Calu3 (cell line): Measurements from ENCODE around the gene MMP20. TPM values are rescaled to one million over a fixed set of nuclear protein-coding genes. Genes with fewer than 3 reads are reported as not detected.

ENCODE experiments used
- BruUV-seq: library from RNA; stranded (reverse); fragments of 400-500 nt; replicated peaks from 2 replicates; lab custom pipeline; 2021; lab: Mats Ljungman, UMichigan
- CTCF ChIA-PET: fragments of 300-600 bp; sonication (Branson Sonifier 250); formaldehyde crosslinking; loops from one replicate; lab custom pipeline; 2022; ENCODE audit warnings: antibody characterized with exemption; lab: Charles Lee
- DNase-seq: peaks from one replicate; pipeline ENCODE4 v3.0.0; 2022
- H3K27ac Mint-ChIP-seq: one replicate; pipeline ENCODE4 v1.8.0; 2022; ENCODE audit warnings: mixed read lengths; ENCODE audit not compliant: unreplicated experiment
- H3K27me3 Mint-ChIP-seq: one replicate; pipeline ENCODE4 v1.8.0; 2022; ENCODE audit warnings: mixed read lengths; ENCODE audit not compliant: unreplicated experiment
- H3K36me3 Mint-ChIP-seq: one replicate; pipeline ENCODE4 v1.8.0; 2022; ENCODE audit warnings: mild to moderate bottlenecking, moderate library complexity, mixed read lengths; ENCODE audit not compliant: insufficient read depth, unreplicated experiment
- H3K4me1 Mint-ChIP-seq: one replicate; pipeline ENCODE4 v1.8.0; 2022; ENCODE audit warnings: mild to moderate bottlenecking, low read depth, mixed read lengths; ENCODE audit not compliant: unreplicated experiment
- H3K4me3 Mint-ChIP-seq: one replicate; pipeline ENCODE4 v1.8.0; 2022; ENCODE audit warnings: mild to moderate bottlenecking, low read depth, moderate library complexity, mixed read lengths; ENCODE audit not compliant: unreplicated experiment
- H3K9me3 Mint-ChIP-seq: one replicate; pipeline ENCODE4 v1.8.0; 2022; ENCODE audit warnings: low read depth, mixed read lengths; ENCODE audit not compliant: unreplicated experiment
- intact Hi-C: fragments of 100-400 bp; cut with micrococcal nuclease; formaldehyde crosslinking; loops from one replicate; pipeline ENCODE4 v1.10.0; 2022; ENCODE audit not compliant: unreplicated experiment
- total RNA-seq: library from RNA; stranded (reverse); gene quantifications from 2 replicates; pipeline ENCODE4 v1.2.3, GENCODE V29; 2022
- TF ChIP-seq, protein P1 (sequence below): fragments of 200-600 bp; IDR thresholded peaks from one replicate; pipeline ENCODE4 v1.8.0; 2022; ENCODE audit warnings: antibody characterized with exemption; ENCODE audit not compliant: unreplicated experiment

The MMP20 gene
- total RNA-seq, 1 experiment from 2014 or later, result not detected

DNA sequence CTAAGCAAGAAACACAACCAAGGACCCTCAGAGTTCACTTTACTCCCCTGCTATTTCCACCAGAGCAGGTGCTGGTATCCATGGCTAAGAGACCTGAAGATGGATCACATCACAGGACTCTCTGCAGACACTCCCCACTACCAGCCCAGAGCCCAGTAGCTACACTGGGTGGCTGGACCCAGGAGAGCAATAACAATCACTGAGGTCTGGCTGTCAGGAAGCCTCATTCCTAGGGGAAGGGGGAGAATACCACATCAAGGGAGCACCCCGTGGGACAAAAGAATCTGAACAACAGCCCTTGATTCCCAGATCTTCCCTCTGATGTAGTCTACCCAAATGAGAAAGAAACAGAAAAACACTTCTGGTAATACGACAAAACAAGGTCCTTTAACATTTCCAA is 85.6 kb downstream of the MMP20 start:
- intact Hi-C loops, result no loop called here
- CTCF ChIA-PET, result interaction anchor here (0.7 kb wide), 1 partner anchor 34 kb away, joined by 3 read pairs; no protein-coding TSS in a partner anchor
- TF ChIP-seq, protein P1, sequence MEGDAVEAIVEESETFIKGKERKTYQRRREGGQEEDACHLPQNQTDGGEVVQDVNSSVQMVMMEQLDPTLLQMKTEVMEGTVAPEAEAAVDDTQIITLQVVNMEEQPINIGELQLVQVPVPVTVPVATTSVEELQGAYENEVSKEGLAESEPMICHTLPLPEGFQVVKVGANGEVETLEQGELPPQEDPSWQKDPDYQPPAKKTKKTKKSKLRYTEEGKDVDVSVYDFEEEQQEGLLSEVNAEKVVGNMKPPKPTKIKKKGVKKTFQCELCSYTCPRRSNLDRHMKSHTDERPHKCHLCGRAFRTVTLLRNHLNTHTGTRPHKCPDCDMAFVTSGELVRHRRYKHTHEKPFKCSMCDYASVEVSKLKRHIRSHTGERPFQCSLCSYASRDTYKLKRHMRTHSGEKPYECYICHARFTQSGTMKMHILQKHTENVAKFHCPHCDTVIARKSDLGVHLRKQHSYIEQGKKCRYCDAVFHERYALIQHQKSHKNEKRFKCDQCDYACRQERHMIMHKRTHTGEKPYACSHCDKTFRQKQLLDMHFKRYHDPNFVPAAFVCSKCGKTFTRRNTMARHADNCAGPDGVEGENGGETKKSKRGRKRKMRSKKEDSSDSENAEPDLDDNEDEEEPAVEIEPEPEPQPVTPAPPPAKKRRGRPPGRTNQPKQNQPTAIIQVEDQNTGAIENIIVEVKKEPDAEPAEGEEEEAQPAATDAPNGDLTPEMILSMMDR, result no peak
- no peak for DNase-seq
- H3K4me3 Mint-ChIP-seq, result no peak overlapping the region
- H3K36me3 Mint-ChIP-seq, result no peaks in the 10 kb centered on the region
- H3K4me1 Mint-ChIP-seq, result peaks cover 4% of the 10 kb centered on the region
- H3K27me3 Mint-ChIP-seq, result no peaks in the 10 kb centered on the region
- H3K9me3 Mint-ChIP-seq, result peaks cover 1% of the 10 kb centered on the region
- no peak overlapping the region for H3K27ac Mint-ChIP-seq
- BruUV-seq, result no TSS peak

DNA sequence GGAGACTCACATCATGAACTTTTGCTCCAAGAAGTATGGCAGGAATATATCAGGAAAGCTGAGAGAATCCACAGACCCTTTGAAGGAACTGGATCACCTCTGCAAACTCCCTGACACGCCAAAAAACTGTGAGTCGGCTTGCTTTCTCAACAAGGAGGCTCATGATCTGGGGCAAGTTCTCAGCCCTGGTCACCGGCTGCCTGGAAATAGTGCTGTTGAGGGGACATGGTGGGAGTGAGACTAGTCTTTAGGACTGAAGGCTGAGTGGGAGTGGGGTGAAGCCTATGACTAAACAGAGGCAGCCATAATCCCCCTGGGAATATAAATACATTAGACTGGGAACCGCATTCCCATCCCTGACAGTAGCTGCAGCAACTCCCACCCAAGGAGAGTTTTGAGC is 86.2 kb downstream of the MMP20 start:
- Mint-ChIP-seq H3K36me3 (no peaks in the 10 kb centered on the region), H3K27ac (no peak overlapping the region), H3K9me3 (no peaks in the 10 kb centered on the region), H3K4me3 (no peak overlapping the region), H3K27me3 (no peaks in the 10 kb centered on the region), H3K4me1 (peaks cover 7% of the 10 kb centered on the region)
- BruUV-seq, result no TSS peak
- CTCF ChIA-PET, result no interaction called here
- intact Hi-C loops, result no loop called here
- TF ChIP-seq, protein P1, result no peak
- DNase-seq, result no peak

DNA sequence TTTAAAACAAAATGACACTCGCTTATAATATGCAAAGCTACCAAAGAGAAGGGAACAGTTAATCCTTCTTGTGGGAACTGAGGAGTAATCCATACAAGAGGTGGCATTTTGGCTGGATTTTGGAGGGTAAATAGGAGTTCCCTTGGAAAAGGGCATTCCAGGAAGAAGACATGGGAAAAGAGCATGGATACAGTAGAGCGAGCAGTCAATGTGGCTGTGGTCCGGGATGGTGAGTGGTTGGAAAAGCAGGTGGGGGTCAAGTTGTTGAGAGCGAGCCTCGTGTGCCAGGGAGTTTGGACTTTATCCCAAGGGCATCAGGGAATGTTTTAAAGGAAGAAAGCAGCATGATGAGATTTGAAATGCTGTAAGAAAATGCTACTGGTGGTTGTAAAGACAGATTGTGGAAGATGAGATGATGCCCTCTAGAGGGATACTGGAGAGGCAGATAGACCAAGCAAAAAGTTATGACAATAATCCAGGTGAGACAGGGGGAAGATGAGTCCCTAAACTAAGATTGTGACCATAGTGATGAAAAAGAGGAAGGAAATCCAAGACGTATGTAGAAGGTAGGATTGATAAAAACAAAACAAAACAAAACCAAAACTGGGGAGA is 90.8 kb downstream of the MMP20 start:
- no peak for DNase-seq
- Mint-ChIP-seq H3K36me3 (no peaks in the 10 kb centered on the region), H3K4me3 (no peak overlapping the region), H3K27ac (no peak overlapping the region), H3K9me3 (no peaks in the 10 kb centered on the region), H3K27me3 (no peaks in the 10 kb centered on the region), H3K4me1 (peaks cover 17% of the 10 kb centered on the region)
- TF ChIP-seq, protein P1, result no peak
- BruUV-seq, result no TSS peak
- CTCF ChIA-PET, result no interaction called here
- intact Hi-C loops, result no loop called here

DNA sequence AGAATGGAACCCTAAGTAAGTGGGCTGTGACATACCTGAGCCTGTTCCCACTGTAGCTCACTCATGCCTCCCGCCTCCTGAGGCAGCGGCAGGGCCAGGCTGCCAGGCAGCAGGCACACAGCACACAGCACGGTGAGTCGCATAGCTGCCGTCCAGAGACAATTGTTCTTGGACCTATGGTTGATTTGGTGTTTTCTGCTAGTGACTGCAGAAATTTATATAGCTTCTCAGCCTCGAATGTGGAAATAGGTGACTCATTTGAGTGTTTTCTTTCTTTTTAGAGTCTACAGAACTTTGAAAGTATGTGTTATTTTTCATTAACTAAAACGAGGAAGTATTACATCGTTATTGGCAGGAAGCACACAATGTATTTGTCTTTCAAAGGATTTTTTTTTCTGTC is 94.6 kb downstream of the MMP20 start, which contains the start of gene MMP7:
MMP7 (minus strand) TSS at position 190 of the 400 bp plus-strand sequence; CDS start at position 143, 47 bp downstream.
- H3K9me3 Mint-ChIP-seq, result no peaks in the 10 kb centered on the region
- peak within 1 kb of the TSS; percentile 66 for H3K4me3 Mint-ChIP-seq
- H3K27me3 Mint-ChIP-seq, result no peaks in the 10 kb centered on the region
- peak within 1 kb of the TSS; percentile 68 for H3K27ac Mint-ChIP-seq
- TF ChIP-seq, protein P1, result no peak
- BruUV-seq, result no TSS peak
- intact Hi-C loops, result no loop called here
- CTCF ChIA-PET, result interaction anchor here (0.6 to 1.3 kb wide), 5 partner anchors 17 to 236 kb away, joined by 3 to 4 read pairs (median 3); no protein-coding TSS in a partner anchor
- DNase-seq, result peak; percentile 53
- peaks cover 29% of the 10 kb centered on the region for H3K4me1 Mint-ChIP-seq
- no peaks in the 10 kb centered on the region for H3K36me3 Mint-ChIP-seq
